NK-92 treated with Interleukin-12 subunit alpha and Interleukin-12 subunit beta, amount 100 ng/mL, for 24 hours (cell line): ENCODE measurements around the gene ZDHHC11B.
"Not testable (repeated sequence)": the region's sequence is repeated elsewhere in the genome, so short reads cannot be mapped to it uniquely, and the experiment has no call there.

Experiments used
- DNase-seq: peaks from one replicate; lab custom pipeline; 2025; lab: John Stamatoyannopoulos, UW

ZDHHC11B gene

GRCh38 chr5:784428-785177 lies at the start of gene ZDHHC11B:
ZDHHC11B (minus strand) TSS chr5:784729; CDS start chr5:766919, 17,810 bp downstream.
- not testable (repeated sequence) for DNase-seq

- DNase-seq: not testable (repeated sequence)
These were observed 49.5 kb upstream of the ZDHHC11B start for GRCh38 chr5:834013-834412.

GRCh38 chr5:828194-828593 lies 43.7 kb upstream of the ZDHHC11B start:
- not testable (repeated sequence) for DNase-seq

GRCh38 chr5:825544-825943 lies 41.0 kb upstream of the ZDHHC11B start:
- not testable (repeated sequence) for DNase-seq

GRCh38 chr5:821504-821903 lies 37.0 kb upstream of the ZDHHC11B start:
- DNase-seq: no peak

GRCh38 chr5:820245-820644 lies 35.7 kb upstream of the ZDHHC11B start:
- no peak for DNase-seq

- no peak for DNase-seq
These were observed 34.5 kb upstream of the ZDHHC11B start for GRCh38 chr5:819078-819477.

GRCh38 chr5:816176-816575 lies 31.6 kb upstream of the ZDHHC11B start:
- no peak for DNase-seq

GRCh38 chr5:815449-815848 lies 30.9 kb upstream of the ZDHHC11B start:
- DNase-seq: no peak

GRCh38 chr5:813575-813974 lies 29.0 kb upstream of the ZDHHC11B start:
- DNase-seq: not testable (repeated sequence)

GRCh38 chr5:811384-811783 lies 26.9 kb upstream of the ZDHHC11B start:
- not testable (repeated sequence) for DNase-seq

- DNase-seq: not testable (repeated sequence)
These were observed 23.4 kb upstream of the ZDHHC11B start for GRCh38 chr5:807719-808514.

GRCh38 chr5:801472-801871 lies 16.9 kb upstream of the ZDHHC11B start:
- no peak for DNase-seq

GRCh38 chr5:801055-801454 lies 16.5 kb upstream of the ZDHHC11B start:
- not testable (repeated sequence) for DNase-seq

GRCh38 chr5:798505-799138 lies 14.1 kb upstream of the ZDHHC11B start:
- DNase-seq: not testable (repeated sequence)

GRCh38 chr5:797986-798385 lies 13.5 kb upstream of the ZDHHC11B start:
- not testable (repeated sequence) for DNase-seq

- DNase-seq: not testable (repeated sequence)
These were observed 11.3 kb upstream of the ZDHHC11B start for GRCh38 chr5:795873-796272.

GRCh38 chr5:794948-795347 lies 10.4 kb upstream of the ZDHHC11B start:
- not testable (repeated sequence) for DNase-seq

GRCh38 chr5:788703-789102 lies 4.2 kb upstream of the ZDHHC11B start:
- not testable (repeated sequence) for DNase-seq

GRCh38 chr5:787857-788233 lies 3.3 kb upstream of the ZDHHC11B start:
- DNase-seq: not testable (repeated sequence)

- not testable (repeated sequence) for DNase-seq
These were observed 2.8 kb upstream of the ZDHHC11B start for GRCh38 chr5:787224-787856.

- not testable (repeated sequence) for DNase-seq
These were observed 714 bp upstream of the ZDHHC11B start for GRCh38 chr5:785181-785705.
